ENCODE data around the gene SH2D5. TPM values are rescaled to one million over a fixed set of nuclear protein-coding genes. Genes with fewer than 3 reads are reported as not detected.

The SH2D5 gene
- total RNA-seq, 1 donor from 2014 or later: 1.5 TPM

Other genes with a start within 250 kb of the SH2D5 start
- gene CAMK2N1, start 246.5 kb downstream of the SH2D5 start, total RNA-seq: 8.4 and 11.4 TPM in 2 replicates
- gene MUL1, start 224.6 kb downstream of the SH2D5 start, total RNA-seq: 37.6 and 42.4 TPM in 2 replicates
- gene FAM43B, start 180.1 kb downstream of the SH2D5 start, total RNA-seq: 0.08 TPM in 1 of 2 replicates, not detected in the other
- 0.16 TPM in 1 of 2 replicates, not detected in the other for gene CDA, start 143.6 kb downstream of the SH2D5 start, total RNA-seq
- 115 and 127 TPM in 2 replicates for gene PINK1, start 99.2 kb downstream of the SH2D5 start, total RNA-seq
- gene DDOST, start 71.3 kb downstream of the SH2D5 start, total RNA-seq: 184 and 204 TPM in 2 replicates
- 0.10 and 0.19 TPM in 2 replicates for gene KIF17, start 14.7 kb downstream of the SH2D5 start, total RNA-seq
- 137 and 155 TPM in 2 replicates for gene HP1BP3, start 54.6 kb upstream of the SH2D5 start, total RNA-seq